Suprapubic skin (tissue), 4 donors: ENCODE results near the gene PSMB4.

Source experiments
- CTCF ChIP-seq, 2 donors: fragments of 200-600 bp in 1 of 2; fragments of 450-650 bp in 1 of 2; sonication (generic) in 1 of 2; IDR thresholded peaks; one replicate each; pipeline ENCODE4 v1.5.1; 2016 to 2019; ENCODE audit warnings: antibody characterized with exemption in 2 of 2, mild to moderate bottlenecking in 1 of 2, moderate library complexity in 1 of 2
- EP300 ChIP-seq: sonication (generic); formaldehyde crosslinking; IDR thresholded peaks from one replicate; pipeline ENCODE4 v1.6.1; 2017; ENCODE audit warnings: antibody characterized with exemption
- POLR2A ChIP-seq, 2 donors: fragments of 450-650 bp; IDR thresholded peaks; one replicate each; pipeline ENCODE4 v1.6.1; 2017; ENCODE audit warnings: antibody characterized with exemption in 2 of 2, mild to moderate bottlenecking in 2 of 2, moderate library complexity in 2 of 2
- POLR2AphosphoS5 ChIP-seq, 3 donors: sonication (generic); formaldehyde crosslinking; IDR thresholded peaks; one replicate each; pipeline ENCODE4 v1.6.1; 2017; ENCODE audit warnings: antibody characterized with exemption in 3 of 3

- TF ChIP-seq CTCF (IDR thresholded peaks at IDR 0.05) = no peak
- no peak for TF ChIP-seq POLR2A (IDR thresholded peaks at IDR 0.05)
- no peak for TF ChIP-seq EP300
- TF ChIP-seq POLR2AphosphoS5 (IDR thresholded peaks at IDR 0.05) = no peak
These were observed 1.9 kb downstream of the PSMB4 start for GRCh38 chr1:151401125-151401788.
